ENCODE results near the gene PALLD. TPM values are rescaled to one million over a fixed set of nuclear protein-coding genes. Genes with fewer than 3 reads are reported as not detected.

Gene PALLD
- total RNA-seq, 6 experiments from 2014 or later, result 7.7 to 81.6 (median 24.8) TPM

- H3K27ac ChIP-seq, result no peak overlapping the region
- no peaks in the 10 kb centered on the region for H3K36me3 ChIP-seq
- no peak for TF ChIP-seq CTCF (IDR thresholded peaks at IDR 0.05)
- TF ChIP-seq POLR2A (IDR thresholded peaks at IDR 0.05), result no peak
- H3K4me1 ChIP-seq, result no peaks in the 10 kb centered on the region
- H3K27me3 ChIP-seq, result no peaks in the 10 kb centered on the region
- ATAC-seq, result no peak
- no peaks in the 10 kb centered on the region for H3K9me3 ChIP-seq
- H3K4me3 ChIP-seq, result no peak overlapping the region
- intact Hi-C loops (cut with DNase I), result no loop called here
- 91% methylated on average over 6 of the region's 6 CpGs for WGBS (ENCODE audit: insufficient coverage, low coverage, low lambda C conversion rate, missing lambda C conversion rate)
- no peak for DNase-seq
Measured at GRCh38 chr4:168857009-168857408, 360.2 kb downstream of the PALLD start.

GRCh38 chr4:168857546-168858314 lies 360.9 kb downstream of the PALLD start:
- no peak overlapping the region for H3K4me3 ChIP-seq
- no peak for DNase-seq
- H3K27me3 ChIP-seq, result no peaks in the 10 kb centered on the region
- no peaks in the 10 kb centered on the region for H3K4me1 ChIP-seq
- no peak overlapping the region for H3K27ac ChIP-seq
- H3K36me3 ChIP-seq, result no peaks in the 10 kb centered on the region
- no peaks in the 10 kb centered on the region for H3K9me3 ChIP-seq
- no peak for TF ChIP-seq POLR2A (IDR thresholded peaks at IDR 0.05)
- no peak for TF ChIP-seq CTCF (IDR thresholded peaks at IDR 0.05)
- peak in 1 of 4 donors; percentile 35 for ATAC-seq
- 82% methylated on average over 5 of the region's 5 CpGs for WGBS (ENCODE audit: insufficient coverage, low coverage, low lambda C conversion rate, missing lambda C conversion rate)
- intact Hi-C loops (cut with DNase I), result no loop called here

- Histone ChIP-seq H3K27me3 (no peaks in the 10 kb centered on the region), H3K27ac (no peak overlapping the region), H3K9me3 (no peaks in the 10 kb centered on the region), H3K4me1 (no peaks in the 10 kb centered on the region), H3K4me3 (no peak overlapping the region), H3K36me3 (no peaks in the 10 kb centered on the region)
- ATAC-seq (no peak), DNase-seq (no peak)
- TF ChIP-seq CTCF (IDR thresholded peaks at IDR 0.05) (no peak), POLR2A (IDR thresholded peaks at IDR 0.05) (no peak)
- 81% methylated on average over 7 of the region's 7 CpGs for WGBS (ENCODE audit: insufficient coverage, low coverage, low lambda C conversion rate, missing lambda C conversion rate)
- intact Hi-C loops (cut with DNase I), result no loop called here
Measured at GRCh38 chr4:168859100-168859499, 362.2 kb downstream of the PALLD start.

- DNase-seq, result no peak
- 88% methylated on average over 9 of the region's 9 CpGs for WGBS (ENCODE audit: insufficient coverage, low coverage, low lambda C conversion rate, missing lambda C conversion rate)
- H3K27me3 ChIP-seq, result no peaks in the 10 kb centered on the region
- intact Hi-C loops (cut with DNase I), result no loop called here
- no peak for ATAC-seq
- H3K27ac ChIP-seq, result no peak overlapping the region
- TF ChIP-seq POLR2A (IDR thresholded peaks at IDR 0.05) (no peak), CTCF (IDR thresholded peaks at IDR 0.05) (no peak)
- H3K9me3 ChIP-seq, result no peaks in the 10 kb centered on the region
- no peaks in the 10 kb centered on the region for H3K4me1 ChIP-seq
- H3K4me3 ChIP-seq, result no peak overlapping the region
- H3K36me3 ChIP-seq, result no peaks in the 10 kb centered on the region
Measured at GRCh38 chr4:168859888-168860694, 363.2 kb downstream of the PALLD start.

Data from right lobe of liver (tissue), 6 donors.